Effector memory CD8-positive, alpha-beta T cell (primary cell): ENCODE measurements around the gene MYPN.
"Not testable (repeated sequence)": the region's sequence is repeated elsewhere in the genome, so short reads cannot be mapped to it uniquely, and the experiment has no call there.

Experiments used
- ATAC-seq: fragments of 150-1000 bp; cut with Tn5 transposase; replicated peaks from 2 replicates; pipeline ENCODE4 v1.10.0; 2021; ENCODE audit warnings: mild to moderate bottlenecking, moderate library complexity
- DNase-seq, 3 experiments: peaks; one replicate each; pipeline ENCODE4 v3.0.0; 2021
- H3K27ac Mint-ChIP-seq, 2 donors: one replicate each; pipeline ENCODE4 v1.8.0; 2022; ENCODE audit warnings: mild to moderate bottlenecking in 2 of 2, mixed read lengths in 2 of 2, moderate library complexity in 2 of 2
- H3K27me3 Mint-ChIP-seq, 2 donors: one replicate each; pipeline ENCODE4 v1.8.0; 2022; ENCODE audit warnings: mixed read lengths in 2 of 2
- H3K36me3 Mint-ChIP-seq: one replicate; pipeline ENCODE4 v1.8.0; 2022; ENCODE audit warnings: mild to moderate bottlenecking, moderate library complexity, mixed read lengths; ENCODE audit not compliant: insufficient read depth
- H3K4me1 Mint-ChIP-seq, 2 donors: one replicate each; pipeline ENCODE4 v1.8.0; 2022; ENCODE audit warnings: low read depth in 2 of 2, mixed read lengths in 2 of 2
- H3K4me3 Mint-ChIP-seq, 2 donors: one replicate each; pipeline ENCODE4 v1.8.0; 2022; ENCODE audit warnings: mild to moderate bottlenecking in 2 of 2, mixed read lengths in 2 of 2, moderate library complexity in 2 of 2
- H3K9me3 Mint-ChIP-seq, 2 donors: one replicate each; pipeline ENCODE4 v1.8.0; 2022; ENCODE audit warnings: mixed read lengths in 2 of 2

The MYPN gene

DNA sequence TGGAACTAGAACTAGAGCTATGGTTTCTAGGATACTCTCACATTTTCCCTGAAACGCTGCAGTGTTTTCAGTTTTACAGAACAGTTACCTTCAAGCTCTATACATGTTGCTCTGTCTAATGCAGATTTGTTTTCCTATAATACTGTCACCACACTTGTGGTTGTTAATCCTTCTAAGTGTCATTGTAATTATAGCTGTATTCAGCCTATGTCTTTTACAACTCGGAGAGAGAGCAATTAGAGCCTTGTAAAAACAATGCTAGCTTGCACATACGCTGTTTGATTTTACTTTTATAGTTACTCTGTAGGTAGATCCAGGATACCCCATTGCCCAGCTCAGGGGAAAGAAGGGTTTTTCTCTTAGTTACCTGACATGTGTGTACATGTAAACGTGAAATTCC is 67.5 kb downstream of the MYPN start:
- no peaks in the 10 kb centered on the region for H3K4me1 Mint-ChIP-seq
- H3K9me3 Mint-ChIP-seq = no peaks in the 10 kb centered on the region
- no peak for ATAC-seq
- H3K4me3 Mint-ChIP-seq = no peak overlapping the region
- H3K36me3 Mint-ChIP-seq = no peaks in the 10 kb centered on the region
- peaks cover 15 to 21% of the 10 kb centered on the region in 2 donors for H3K27me3 Mint-ChIP-seq
- no peak for DNase-seq
- H3K27ac Mint-ChIP-seq = no peak overlapping the region

DNA sequence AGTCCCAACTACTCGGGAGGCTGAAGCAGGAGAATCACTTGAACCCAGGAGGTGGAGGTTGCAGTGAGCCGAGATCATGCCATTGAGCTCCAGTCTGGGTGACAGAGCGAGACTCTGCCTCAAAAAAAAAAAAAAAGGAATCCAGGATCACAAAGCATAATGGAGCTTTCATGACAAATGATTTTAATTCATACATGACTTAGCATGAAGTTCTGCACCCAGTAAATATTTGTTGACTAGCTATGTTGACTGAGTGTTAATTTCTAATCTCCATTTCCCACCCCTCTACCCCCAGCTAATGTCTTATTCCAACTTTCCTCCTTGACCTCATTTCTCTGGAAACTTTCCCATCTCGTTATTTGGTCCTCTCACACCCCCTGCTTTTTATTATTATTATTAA is 69.3 kb downstream of the MYPN start:
- H3K4me1 Mint-ChIP-seq = no peaks in the 10 kb centered on the region
- no peak overlapping the region for H3K27ac Mint-ChIP-seq
- H3K36me3 Mint-ChIP-seq = no peaks in the 10 kb centered on the region
- no peak for ATAC-seq
- peaks cover 11 to 23% of the 10 kb centered on the region in 2 donors for H3K27me3 Mint-ChIP-seq
- no peak overlapping the region for H3K4me3 Mint-ChIP-seq
- H3K9me3 Mint-ChIP-seq = no peaks in the 10 kb centered on the region
- no peak for DNase-seq

DNA sequence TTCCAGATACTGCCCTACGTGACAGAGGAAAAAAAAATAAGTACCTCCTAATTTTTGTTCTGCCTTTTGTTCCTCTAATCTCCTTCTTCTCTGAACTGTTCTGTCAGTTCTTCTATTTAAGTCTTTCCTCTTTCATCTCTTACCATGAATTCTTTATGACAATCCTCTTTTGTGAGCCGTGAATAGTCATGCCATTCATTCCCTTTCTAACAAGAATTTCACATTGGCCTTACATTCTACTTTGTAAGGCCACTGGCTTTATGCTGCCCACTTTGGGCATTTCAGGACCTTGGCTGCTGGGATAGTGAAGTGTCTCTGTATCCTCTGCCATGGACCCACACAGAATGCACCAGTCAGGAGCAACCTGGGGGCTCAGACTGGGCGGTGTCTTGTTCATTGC is 69.7 kb downstream of the MYPN start:
- Mint-ChIP-seq H3K27me3 (peaks cover 11 to 22% of the 10 kb centered on the region in 2 donors), H3K9me3 (no peaks in the 10 kb centered on the region), H3K4me1 (no peaks in the 10 kb centered on the region), H3K4me3 (no peak overlapping the region), H3K36me3 (no peaks in the 10 kb centered on the region), H3K27ac (no peak overlapping the region)
- DNase-seq = no peak
- no peak for ATAC-seq

DNA sequence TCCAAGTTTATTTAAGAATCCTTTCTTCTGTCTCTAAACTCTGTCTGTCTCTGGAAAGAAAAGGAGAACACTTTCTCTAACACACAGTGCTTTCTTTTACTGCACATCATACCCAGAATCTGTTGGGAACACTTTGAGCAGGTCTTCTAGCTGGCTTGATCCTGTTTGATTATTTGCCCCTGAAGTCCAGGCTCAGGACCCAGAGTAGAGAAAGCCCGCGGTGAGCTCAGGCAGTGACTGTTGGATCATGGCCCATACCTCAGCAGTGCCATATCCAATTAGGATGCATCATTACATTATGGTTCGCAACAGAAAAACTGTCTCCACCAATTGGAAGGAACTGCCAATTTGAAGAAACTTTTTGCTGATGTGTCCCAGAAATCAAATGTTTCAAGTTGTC is 71.2 kb downstream of the MYPN start:
- no peaks in the 10 kb centered on the region for H3K9me3 Mint-ChIP-seq
- peaks cover 19 to 25% of the 10 kb centered on the region in 2 donors for H3K27me3 Mint-ChIP-seq
- ATAC-seq (no peak), DNase-seq (no peak)
- no peak overlapping the region for H3K27ac Mint-ChIP-seq
- H3K36me3 Mint-ChIP-seq = no peaks in the 10 kb centered on the region
- no peak overlapping the region for H3K4me3 Mint-ChIP-seq
- no peaks in the 10 kb centered on the region for H3K4me1 Mint-ChIP-seq

DNA sequence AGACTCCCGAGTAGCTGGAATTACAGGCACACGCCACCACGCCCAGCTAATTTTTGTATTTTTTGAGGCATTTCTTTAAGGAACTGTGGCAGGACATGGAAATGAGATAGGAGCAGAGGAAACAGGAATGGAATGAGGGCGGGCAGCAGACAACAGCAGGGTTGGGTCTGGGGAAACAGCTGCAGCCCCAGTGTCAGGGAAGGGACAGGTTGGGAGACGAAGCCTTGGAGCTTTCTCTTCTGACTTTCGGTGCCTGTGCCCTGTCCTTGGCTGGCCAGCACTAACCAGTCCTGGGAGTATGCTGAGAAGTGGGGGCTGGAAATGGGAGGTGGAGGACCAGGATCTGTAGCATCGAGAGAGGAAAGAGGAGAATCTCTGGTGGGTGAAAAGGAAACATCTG is 75.3 kb downstream of the MYPN start:
- Mint-ChIP-seq H3K36me3 (no peaks in the 10 kb centered on the region), H3K4me1 (no peaks in the 10 kb centered on the region), H3K9me3 (no peaks in the 10 kb centered on the region), H3K27me3 (peaks cover 29 to 35% of the 10 kb centered on the region in 2 donors), H3K4me3 (no peak overlapping the region), H3K27ac (no peak overlapping the region)
- ATAC-seq (no peak), DNase-seq (no peak)

DNA sequence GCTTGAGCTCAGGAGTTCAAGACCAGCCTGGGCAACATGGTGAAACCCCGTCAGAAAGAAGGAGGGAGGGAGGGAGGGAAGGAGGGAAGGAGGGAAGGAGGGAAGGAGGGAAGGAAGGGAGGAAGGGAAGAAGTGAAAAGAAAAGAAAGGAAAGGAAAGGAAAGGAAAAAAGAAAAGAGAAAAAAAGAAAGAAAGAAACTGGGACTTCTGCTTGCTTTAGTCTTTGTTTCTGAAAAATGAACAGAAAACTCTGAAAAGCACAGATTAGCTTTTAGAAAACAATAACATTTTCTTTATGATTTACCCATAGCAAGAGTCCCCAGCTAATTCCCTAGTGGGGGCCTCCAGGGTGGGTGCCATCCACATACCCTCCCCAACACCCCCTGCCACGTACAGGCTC is 75.8 kb downstream of the MYPN start:
- Mint-ChIP-seq H3K27ac (no peak overlapping the region), H3K27me3 (peaks cover 29 to 35% of the 10 kb centered on the region in 2 donors), H3K4me1 (no peaks in the 10 kb centered on the region), H3K9me3 (no peaks in the 10 kb centered on the region), H3K4me3 (no peak overlapping the region), H3K36me3 (no peaks in the 10 kb centered on the region)
- ATAC-seq (no peak), DNase-seq (no peak)

DNA sequence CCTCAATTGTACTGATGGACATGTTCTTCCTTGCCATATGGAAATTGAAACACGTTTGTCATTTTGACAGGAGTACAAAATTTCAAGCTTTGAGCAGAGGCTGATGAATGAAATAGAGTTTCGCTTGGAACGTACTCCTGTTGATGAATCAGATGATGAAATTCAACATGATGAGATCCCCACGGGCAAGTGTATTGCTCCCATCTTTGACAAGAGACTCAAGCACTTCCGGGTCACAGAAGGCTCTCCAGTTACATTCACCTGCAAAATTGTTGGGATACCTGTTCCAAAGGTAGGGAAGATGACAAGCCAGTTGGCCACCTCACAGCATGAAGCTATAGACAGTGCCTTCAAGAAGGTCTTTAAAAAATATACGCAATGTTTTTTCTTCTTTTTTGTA is 79.5 kb downstream of the MYPN start:
- Mint-ChIP-seq H3K36me3 (no peaks in the 10 kb centered on the region), H3K27me3 (peaks cover 41 to 47% of the 10 kb centered on the region in 2 donors), H3K9me3 (no peaks in the 10 kb centered on the region), H3K4me3 (no peak overlapping the region), H3K27ac (no peak overlapping the region), H3K4me1 (no peaks in the 10 kb centered on the region)
- no peak for DNase-seq
- no peak for ATAC-seq

DNA sequence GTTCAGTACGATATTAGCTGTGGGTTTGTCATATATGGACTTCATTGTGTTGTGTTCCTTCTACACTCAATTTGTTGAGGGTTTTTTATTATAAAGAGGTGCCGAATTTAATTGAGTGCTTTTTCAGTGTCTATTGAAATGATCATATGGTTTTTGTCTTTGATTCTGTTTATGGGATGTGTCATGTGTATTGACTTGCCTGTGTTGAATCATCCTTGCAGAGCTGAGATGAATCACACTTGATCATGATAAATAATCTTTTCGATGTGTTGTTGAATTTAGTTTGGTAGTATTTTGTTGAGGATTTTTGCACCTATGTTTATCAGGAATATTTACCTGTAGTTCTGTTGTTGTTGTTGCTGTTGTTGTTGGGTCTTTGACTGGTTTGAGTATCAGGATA is 82.8 kb downstream of the MYPN start:
- DNase-seq (no peak), ATAC-seq (no peak)
- H3K4me1 Mint-ChIP-seq = no peaks in the 10 kb centered on the region
- H3K4me3 Mint-ChIP-seq = no peak overlapping the region
- H3K27ac Mint-ChIP-seq = no peak overlapping the region
- H3K27me3 Mint-ChIP-seq = peaks cover 24 to 30% of the 10 kb centered on the region in 2 donors
- no peaks in the 10 kb centered on the region for H3K36me3 Mint-ChIP-seq
- H3K9me3 Mint-ChIP-seq = no peaks in the 10 kb centered on the region

DNA sequence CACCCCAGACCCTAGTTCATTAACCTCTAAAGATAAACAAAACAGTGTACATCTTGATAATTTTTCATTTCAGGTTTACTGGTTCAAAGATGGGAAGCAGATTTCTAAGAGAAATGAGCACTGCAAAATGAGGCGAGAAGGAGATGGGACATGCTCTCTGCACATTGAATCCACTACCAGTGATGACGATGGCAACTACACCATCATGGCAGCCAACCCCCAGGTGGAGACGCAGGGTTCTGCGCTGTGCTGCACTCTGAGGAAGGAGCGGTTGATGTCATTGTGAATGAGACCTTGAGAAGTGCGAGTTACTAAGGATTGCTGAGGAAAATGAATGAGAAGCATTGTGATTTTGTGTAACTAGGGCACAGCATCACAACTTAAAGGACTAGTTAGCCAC is 85.0 kb downstream of the MYPN start:
- ATAC-seq = no peak
- H3K27me3 Mint-ChIP-seq = peaks cover 40 to 42% of the 10 kb centered on the region in 2 donors
- no peaks in the 10 kb centered on the region for H3K9me3 Mint-ChIP-seq
- DNase-seq = no peak
- H3K4me3 Mint-ChIP-seq = no peak overlapping the region
- no peak overlapping the region for H3K27ac Mint-ChIP-seq
- H3K36me3 Mint-ChIP-seq = no peaks in the 10 kb centered on the region
- H3K4me1 Mint-ChIP-seq = no peaks in the 10 kb centered on the region

DNA sequence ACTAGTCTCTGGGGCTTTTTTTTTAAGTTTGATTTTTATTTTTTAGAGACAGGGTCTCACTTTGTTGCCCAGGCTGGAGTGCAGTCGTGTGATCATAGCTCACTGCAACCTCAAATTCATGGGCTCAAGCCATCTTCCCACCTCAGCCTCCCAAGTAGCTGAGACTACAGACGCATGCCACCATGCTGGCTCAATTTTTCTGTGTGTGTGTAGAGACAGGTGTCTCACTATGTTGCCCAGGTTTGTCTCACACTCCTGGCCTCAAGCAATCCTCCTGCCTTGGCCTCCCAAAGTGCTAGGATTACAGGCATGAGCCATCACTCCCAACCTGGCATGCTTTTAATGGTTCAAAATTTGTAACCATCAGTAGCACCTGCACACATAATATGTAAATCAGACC is 86.5 kb downstream of the MYPN start:
- H3K27ac Mint-ChIP-seq, H3K4me1 Mint-ChIP-seq, H3K9me3 Mint-ChIP-seq, ATAC-seq, H3K36me3 Mint-ChIP-seq, DNase-seq, H3K4me3 Mint-ChIP-seq: not testable (repeated sequence)
- peaks cover 51 to 55% of the 10 kb centered on the region in 2 donors for H3K27me3 Mint-ChIP-seq

DNA sequence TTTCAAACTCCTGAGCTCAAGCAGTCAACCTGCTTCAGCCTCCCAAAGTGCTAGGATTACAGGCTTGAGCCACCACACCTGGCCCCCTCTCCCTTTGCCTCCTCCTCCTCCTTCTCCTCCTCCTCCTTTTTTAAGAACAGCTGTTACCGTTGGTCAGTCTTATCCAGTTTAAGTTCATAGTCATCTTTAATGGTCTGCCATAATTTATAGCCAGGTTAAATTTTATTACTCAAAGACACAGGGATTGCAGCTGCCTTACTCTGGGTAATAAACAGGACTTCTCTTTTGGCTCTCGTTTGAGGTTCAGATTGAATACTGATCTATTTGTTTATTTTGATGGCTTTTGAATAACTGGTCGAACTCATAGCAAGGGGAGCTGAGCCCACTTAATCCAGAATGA is 87.4 kb downstream of the MYPN start:
- Mint-ChIP-seq H3K27ac (no peak overlapping the region), H3K4me1 (no peaks in the 10 kb centered on the region), H3K36me3 (no peaks in the 10 kb centered on the region), H3K9me3 (no peaks in the 10 kb centered on the region), H3K27me3 (peaks cover 54 to 62% of the 10 kb centered on the region in 2 donors), H3K4me3 (no peak overlapping the region)
- no peak for ATAC-seq
- no peak for DNase-seq

DNA sequence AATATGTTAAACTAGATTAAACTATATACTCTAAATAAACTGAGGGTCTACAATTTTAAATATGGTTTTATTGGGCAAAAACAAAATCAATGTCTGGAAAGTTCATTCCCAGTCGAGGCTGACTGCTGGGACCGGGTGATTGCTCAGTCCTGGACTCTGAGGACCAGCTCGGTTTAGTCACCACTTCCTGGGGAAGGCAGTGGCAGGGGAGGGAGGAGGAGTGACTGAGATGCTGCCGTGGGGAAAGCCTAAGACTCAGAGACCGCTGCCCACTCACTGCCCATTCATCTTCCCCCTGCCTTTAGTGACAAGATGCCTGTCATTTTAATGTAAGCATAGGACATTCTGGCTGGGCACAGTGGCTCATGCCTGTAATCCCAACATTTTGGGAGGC is 93.7 kb downstream of the MYPN start:
- H3K36me3 Mint-ChIP-seq = no peaks in the 10 kb centered on the region
- peaks cover 64 to 71% of the 10 kb centered on the region in 2 donors for H3K27me3 Mint-ChIP-seq
- H3K4me3 Mint-ChIP-seq = no peak overlapping the region
- H3K27ac Mint-ChIP-seq = no peak overlapping the region
- no peaks in the 10 kb centered on the region for H3K4me1 Mint-ChIP-seq
- H3K9me3 Mint-ChIP-seq = no peaks in the 10 kb centered on the region
- DNase-seq (no peak), ATAC-seq (no peak)

DNA sequence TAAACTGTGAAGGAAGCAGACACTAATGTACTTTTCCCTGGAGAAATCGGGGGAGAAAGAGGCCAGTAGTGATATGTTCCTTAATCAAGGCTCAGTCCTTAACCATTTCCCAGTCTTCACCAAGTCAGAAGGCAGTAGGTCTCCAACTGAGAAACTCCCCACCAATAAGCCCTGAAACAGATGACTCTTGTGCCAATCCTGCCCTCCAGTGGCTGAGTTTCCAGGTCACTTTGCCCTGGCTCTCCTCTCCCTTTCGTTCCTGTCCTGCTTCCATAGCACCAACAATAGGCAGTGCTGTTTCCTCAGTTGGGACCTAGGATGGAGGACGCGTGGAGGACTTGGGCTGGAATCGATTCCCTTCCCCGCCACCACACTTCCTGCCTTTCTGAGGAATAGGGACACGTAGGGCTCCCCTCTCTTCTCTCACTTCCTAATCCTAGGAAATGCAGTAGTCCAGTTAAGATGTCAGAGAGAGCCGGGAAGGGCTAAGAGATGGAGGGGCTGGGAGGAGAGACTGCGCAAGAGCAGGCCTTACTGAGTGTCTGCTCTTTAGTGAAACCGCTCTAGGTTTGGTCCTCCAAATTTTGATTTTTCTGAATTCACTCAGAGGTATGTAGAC is 99.2 kb downstream of the MYPN start:
- Mint-ChIP-seq H3K36me3 (no peaks in the 10 kb centered on the region), H3K9me3 (no peaks in the 10 kb centered on the region), H3K27ac (no peak overlapping the region), H3K4me1 (no peaks in the 10 kb centered on the region), H3K4me3 (no peak overlapping the region), H3K27me3 (peaks cover 33 to 52% of the 10 kb centered on the region in 2 donors)
- ATAC-seq (no peak), DNase-seq (no peak)

DNA sequence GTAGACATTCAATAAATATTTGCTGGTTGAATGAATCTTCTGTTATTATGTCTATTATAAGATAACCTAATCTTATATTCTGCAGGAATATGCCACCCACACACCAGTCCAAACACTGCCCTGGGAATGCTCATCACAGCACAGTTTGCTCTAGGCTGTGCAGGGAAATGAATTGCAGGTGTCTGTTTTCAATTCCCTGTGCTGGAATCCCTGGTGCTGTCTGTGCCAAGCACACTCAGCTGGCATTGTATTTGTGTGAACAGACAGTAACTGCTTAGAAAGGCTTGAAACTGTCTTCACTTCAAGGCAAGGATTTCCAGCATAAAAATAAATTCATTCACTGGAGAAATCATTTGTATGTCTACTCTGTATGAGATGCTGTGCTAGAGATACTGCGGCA is 102.4 kb downstream of the MYPN start:
- no peak overlapping the region for H3K4me3 Mint-ChIP-seq
- H3K27me3 Mint-ChIP-seq = peaks cover 19 to 23% of the 10 kb centered on the region in 2 donors
- no peak for ATAC-seq
- no peak for DNase-seq
- H3K9me3 Mint-ChIP-seq = no peaks in the 10 kb centered on the region
- no peaks in the 10 kb centered on the region for H3K4me1 Mint-ChIP-seq
- H3K36me3 Mint-ChIP-seq = no peaks in the 10 kb centered on the region
- no peak overlapping the region for H3K27ac Mint-ChIP-seq
